ENCODE measurements around the gene LRWD1. TPM values are rescaled to one million over a fixed set of nuclear protein-coding genes. Genes with fewer than 3 reads are reported as not detected.

The LRWD1 gene
- total and polyA plus RNA-seq, 9 of the 15 experiments (the other 6 are each of a cell fraction or from before 2014, with no cell fraction given), result 0.61 to 66.0 (median 33.2) TPM

DNA sequence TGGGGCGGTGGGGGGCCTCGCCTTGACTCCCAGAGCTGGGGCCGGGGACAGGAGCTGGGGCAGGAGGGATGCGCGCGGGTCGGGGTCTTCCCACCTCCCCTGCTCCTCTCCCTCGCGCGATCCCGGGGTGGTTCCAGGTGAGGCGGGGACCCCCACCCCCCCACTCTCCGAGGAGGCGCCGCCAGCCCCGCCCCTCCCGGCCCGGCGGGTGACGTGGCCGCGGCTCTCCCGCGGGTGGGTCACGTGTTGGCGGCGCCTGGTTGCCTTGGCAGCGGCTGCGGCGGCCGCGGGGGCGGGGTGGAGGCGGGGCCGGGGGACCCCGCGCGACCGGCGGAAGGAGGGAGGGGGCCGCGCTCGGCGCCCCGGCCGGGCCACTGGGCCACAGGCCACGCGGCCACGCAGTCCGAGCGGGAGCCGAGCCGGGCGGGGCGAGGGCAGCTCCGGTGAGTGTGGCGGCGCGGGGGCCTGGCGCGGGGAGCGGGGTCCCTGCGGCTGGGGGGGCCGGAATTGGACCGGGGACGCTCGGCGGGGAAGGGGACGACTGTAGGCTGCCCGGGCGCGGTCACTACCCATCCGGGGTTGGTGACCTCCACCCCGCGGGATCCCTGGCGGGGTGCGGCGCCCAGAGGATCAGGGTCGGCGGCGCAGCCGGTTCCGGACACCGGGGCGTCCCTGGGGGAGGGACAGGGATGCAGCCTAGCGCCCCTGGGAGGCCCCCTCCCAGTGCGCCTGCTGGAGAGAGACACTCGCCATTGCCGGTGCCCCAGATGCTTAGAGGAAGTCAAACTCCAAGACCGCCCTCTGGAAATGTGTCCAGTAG, 31.4 kb upstream of the LRWD1 start, which contains the start of gene ORAI2 (continued):
- 0 out of 2 replicates have a peak, but pooled peaks have one; percentile 22 for TF ChIP-seq ZBTB17 (CRISPR knock-in tag; IDR thresholded peaks at IDR 0.05)
- TF ChIP-seq, protein P1, sequence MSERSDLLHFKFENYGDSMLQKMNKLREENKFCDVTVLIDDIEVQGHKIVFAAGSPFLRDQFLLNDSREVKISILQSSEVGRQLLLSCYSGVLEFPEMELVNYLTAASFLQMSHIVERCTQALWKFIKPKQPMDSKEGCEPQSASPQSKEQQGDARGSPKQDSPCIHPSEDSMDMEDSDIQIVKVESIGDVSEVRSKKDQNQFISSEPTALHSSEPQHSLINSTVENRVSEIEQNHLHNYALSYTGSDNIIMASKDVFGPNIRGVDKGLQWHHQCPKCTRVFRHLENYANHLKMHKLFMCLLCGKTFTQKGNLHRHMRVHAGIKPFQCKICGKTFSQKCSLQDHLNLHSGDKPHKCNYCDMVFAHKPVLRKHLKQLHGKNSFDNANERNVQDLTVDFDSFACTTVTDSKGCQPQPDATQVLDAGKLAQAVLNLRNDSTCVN (CRISPR knock-in tag; IDR thresholded peaks at IDR 0.05), result no peak
- TF ChIP-seq, protein P2, sequence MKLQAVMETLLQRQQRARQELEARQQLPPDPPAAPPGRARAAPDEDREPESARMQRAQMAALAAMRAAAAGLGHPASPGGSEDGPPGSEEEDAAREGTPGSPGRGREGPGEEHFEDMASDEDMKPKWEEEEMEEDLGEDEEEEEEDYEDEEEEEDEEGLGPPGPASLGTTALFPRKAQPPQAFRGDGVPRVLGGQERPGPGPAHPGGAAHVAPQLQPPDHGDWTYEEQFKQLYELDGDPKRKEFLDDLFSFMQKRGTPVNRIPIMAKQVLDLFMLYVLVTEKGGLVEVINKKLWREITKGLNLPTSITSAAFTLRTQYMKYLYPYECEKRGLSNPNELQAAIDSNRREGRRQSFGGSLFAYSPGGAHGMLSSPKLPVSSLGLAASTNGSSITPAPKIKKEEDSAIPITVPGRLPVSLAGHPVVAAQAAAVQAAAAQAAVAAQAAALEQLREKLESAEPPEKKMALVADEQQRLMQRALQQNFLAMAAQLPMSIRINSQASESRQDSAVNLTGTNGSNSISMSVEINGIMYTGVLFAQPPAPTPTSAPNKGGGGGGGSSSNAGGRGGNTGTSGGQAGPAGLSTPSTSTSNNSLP (IDR thresholded peaks at IDR 0.05; ENCODE audit: borderline replicate concordance, low read depth, low read length), result no peak
- no peak for TF ChIP-seq SMARCE1 (IDR thresholded peaks at IDR 0.05)
- TF ChIP-seq POLR2A (conservative IDR thresholded peaks at IDR 0.05), result no peak
- TF ChIP-seq, protein P3, sequence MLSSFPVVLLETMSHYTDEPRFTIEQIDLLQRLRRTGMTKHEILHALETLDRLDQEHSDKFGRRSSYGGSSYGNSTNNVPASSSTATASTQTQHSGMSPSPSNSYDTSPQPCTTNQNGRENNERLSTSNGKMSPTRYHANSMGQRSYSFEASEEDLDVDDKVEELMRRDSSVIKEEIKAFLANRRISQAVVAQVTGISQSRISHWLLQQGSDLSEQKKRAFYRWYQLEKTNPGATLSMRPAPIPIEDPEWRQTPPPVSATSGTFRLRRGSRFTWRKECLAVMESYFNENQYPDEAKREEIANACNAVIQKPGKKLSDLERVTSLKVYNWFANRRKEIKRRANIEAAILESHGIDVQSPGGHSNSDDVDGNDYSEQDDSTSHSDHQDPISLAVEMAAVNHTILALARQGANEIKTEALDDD (IDR thresholded peaks at IDR 0.05), result no peak
- TF ChIP-seq, protein P4, sequence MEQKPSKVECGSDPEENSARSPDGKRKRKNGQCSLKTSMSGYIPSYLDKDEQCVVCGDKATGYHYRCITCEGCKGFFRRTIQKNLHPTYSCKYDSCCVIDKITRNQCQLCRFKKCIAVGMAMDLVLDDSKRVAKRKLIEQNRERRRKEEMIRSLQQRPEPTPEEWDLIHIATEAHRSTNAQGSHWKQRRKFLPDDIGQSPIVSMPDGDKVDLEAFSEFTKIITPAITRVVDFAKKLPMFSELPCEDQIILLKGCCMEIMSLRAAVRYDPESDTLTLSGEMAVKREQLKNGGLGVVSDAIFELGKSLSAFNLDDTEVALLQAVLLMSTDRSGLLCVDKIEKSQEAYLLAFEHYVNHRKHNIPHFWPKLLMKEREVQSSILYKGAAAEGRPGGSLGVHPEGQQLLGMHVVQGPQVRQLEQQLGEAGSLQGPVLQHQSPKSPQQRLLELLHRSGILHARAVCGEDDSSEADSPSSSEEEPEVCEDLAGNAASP (IDR thresholded peaks at IDR 0.05), result no peak
- no peak for TF ChIP-seq ZNF175 (CRISPR knock-in tag; IDR thresholded peaks at IDR 0.05; ENCODE audit: low read depth)
- no peak for TF ChIP-seq HSF4 (CRISPR knock-in tag; IDR thresholded peaks at IDR 0.05; ENCODE audit: borderline replicate concordance)
- TF ChIP-seq, protein P5, sequence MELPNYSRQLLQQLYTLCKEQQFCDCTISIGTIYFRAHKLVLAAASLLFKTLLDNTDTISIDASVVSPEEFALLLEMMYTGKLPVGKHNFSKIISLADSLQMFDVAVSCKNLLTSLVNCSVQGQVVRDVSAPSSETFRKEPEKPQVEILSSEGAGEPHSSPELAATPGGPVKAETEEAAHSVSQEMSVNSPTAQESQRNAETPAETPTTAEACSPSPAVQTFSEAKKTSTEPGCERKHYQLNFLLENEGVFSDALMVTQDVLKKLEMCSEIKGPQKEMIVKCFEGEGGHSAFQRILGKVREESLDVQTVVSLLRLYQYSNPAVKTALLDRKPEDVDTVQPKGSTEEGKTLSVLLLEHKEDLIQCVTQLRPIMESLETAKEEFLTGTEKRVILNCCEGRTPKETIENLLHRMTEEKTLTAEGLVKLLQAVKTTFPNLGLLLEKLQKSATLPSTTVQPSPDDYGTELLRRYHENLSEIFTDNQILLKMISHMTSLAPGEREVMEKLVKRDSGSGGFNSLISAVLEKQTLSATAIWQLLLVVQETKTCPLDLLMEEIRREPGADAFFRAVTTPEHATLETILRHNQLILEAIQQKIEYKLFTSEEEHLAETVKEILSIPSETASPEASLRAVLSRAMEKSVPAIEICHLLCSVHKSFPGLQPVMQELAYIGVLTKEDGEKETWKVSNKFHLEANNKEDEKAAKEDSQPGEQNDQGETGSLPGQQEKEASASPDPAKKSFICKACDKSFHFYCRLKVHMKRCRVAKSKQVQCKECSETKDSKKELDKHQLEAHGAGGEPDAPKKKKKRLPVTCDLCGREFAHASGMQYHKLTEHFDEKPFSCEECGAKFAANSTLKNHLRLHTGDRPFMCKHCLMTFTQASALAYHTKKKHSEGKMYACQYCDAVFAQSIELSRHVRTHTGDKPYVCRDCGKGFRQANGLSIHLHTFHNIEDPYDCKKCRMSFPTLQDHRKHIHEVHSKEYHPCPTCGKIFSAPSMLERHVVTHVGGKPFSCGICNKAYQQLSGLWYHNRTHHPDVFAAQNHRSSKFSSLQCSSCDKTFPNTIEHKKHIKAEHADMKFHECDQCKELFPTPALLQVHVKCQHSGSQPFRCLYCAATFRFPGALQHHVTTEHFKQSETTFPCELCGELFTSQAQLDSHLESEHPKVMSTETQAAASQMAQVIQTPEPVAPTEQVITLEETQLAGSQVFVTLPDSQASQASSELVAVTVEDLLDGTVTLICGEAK (IDR thresholded peaks at IDR 0.05), result no peak
- TF ChIP-seq, protein P5 (CRISPR knock-in tag; IDR thresholded peaks at IDR 0.05), result no peak

Data from K562 (cell line).